IgD-negative memory B cell (primary cell): Measurements from ENCODE around the gene ASIC5. TPM values are rescaled to one million over a fixed set of nuclear protein-coding genes. Genes with fewer than 3 reads are reported as not detected.
"Not testable (repeated sequence)": the region's sequence is repeated elsewhere in the genome, so short reads cannot be mapped to it uniquely, and the experiment has no call there.

Experiments used
- H3K27ac Mint-ChIP-seq, 3 donors: one replicate each; pipeline ENCODE4 v1.8.0; 2020 to 2022; ENCODE audit warnings: mild to moderate bottlenecking in 3 of 3, mixed read lengths in 3 of 3, moderate library complexity in 1 of 3
- H3K27me3 Mint-ChIP-seq: one replicate; pipeline ENCODE4 v1.8.0; 2021; ENCODE audit warnings: mixed read lengths
- H3K36me3 Mint-ChIP-seq: one replicate; pipeline ENCODE4 v1.8.0; 2020; ENCODE audit warnings: mild to moderate bottlenecking, mixed read lengths
- H3K4me1 Mint-ChIP-seq, 3 donors: one replicate each; pipeline ENCODE4 v1.8.0; 2020 to 2022; ENCODE audit warnings: mixed read lengths in 3 of 3, mild to moderate bottlenecking in 1 of 3
- H3K4me3 Mint-ChIP-seq, 4 donors: one replicate each; pipeline ENCODE4 v1.8.0; 2020 to 2022; ENCODE audit warnings: mild to moderate bottlenecking in 4 of 4, mixed read lengths in 4 of 4, moderate library complexity in 3 of 4
- H3K9me3 Mint-ChIP-seq, 3 donors: one replicate each; pipeline ENCODE4 v1.8.0; 2020 to 2021; ENCODE audit warnings: mixed read lengths in 3 of 3, mild to moderate bottlenecking in 1 of 3
- polyA plus RNA-seq: library from polyadenylated mRNA; unstranded; fragments of 300-500 nt; fragmentation: Illumina TruSeq; gene quantifications from one replicate; pipeline ENCODE4 v1.2.3, GENCODE V29; 2021

Gene ASIC5
- polyA plus RNA-seq, 1 donor from 2014 or later, result not detected

GRCh38 chr4:155799794-155800123 is 66.3 kb downstream of the ASIC5 start:
- Mint-ChIP-seq H3K9me3 (no peaks in the 10 kb centered on the region), H3K4me1 (no peaks in the 10 kb centered on the region), H3K27ac (no peak overlapping the region), H3K36me3 (no peaks in the 10 kb centered on the region), H3K27me3 (no peaks in the 10 kb centered on the region), H3K4me3 (no peak overlapping the region)

DNA sequence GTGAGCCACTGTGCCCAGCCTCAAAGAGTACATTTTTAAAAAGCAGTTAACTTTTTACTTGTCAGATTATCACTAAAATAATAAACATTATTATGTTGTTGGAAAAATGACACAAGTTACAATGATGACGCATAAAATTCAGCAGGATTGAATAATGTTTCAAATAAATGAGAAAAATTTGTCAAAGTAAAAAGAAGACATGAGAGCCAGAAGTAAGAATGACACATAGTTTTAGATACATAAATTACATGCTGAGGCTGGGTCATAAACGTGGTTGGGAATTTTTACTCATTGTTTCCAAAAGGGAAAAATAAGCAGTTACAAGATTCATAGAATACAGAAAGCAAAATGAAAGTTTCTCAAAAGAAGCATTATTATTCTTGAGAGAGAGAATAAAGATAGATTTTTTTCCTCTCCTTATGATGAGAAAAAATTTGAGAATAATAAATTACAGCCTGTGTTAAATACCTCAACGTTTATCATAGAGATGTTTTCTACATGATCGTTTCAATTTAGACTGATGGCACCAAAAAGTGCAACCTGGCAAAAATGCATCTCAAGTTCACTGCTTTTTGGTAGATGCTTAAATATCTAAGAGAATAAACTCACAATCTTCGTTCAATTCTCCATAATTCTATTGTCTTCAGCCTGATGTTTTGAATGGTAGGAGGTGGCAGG is 66.8 kb downstream of the ASIC5 start:
- H3K27me3 Mint-ChIP-seq, result no peaks in the 10 kb centered on the region
- H3K4me3 Mint-ChIP-seq, result no peak overlapping the region
- H3K36me3 Mint-ChIP-seq, result no peaks in the 10 kb centered on the region
- no peaks in the 10 kb centered on the region for H3K4me1 Mint-ChIP-seq
- no peak overlapping the region for H3K27ac Mint-ChIP-seq
- no peaks in the 10 kb centered on the region for H3K9me3 Mint-ChIP-seq

GRCh38 chr4:155797581-155797980 is 68.5 kb downstream of the ASIC5 start:
- H3K4me1 Mint-ChIP-seq, H3K9me3 Mint-ChIP-seq, H3K4me3 Mint-ChIP-seq, H3K36me3 Mint-ChIP-seq, H3K27ac Mint-ChIP-seq, H3K27me3 Mint-ChIP-seq: not testable (repeated sequence)

- H3K9me3 Mint-ChIP-seq, result no peaks in the 10 kb centered on the region
- no peaks in the 10 kb centered on the region for H3K4me1 Mint-ChIP-seq
- no peaks in the 10 kb centered on the region for H3K36me3 Mint-ChIP-seq
- no peak overlapping the region for H3K27ac Mint-ChIP-seq
- H3K4me3 Mint-ChIP-seq, result no peak overlapping the region
- no peaks in the 10 kb centered on the region for H3K27me3 Mint-ChIP-seq
Observed at GRCh38 chr4:155795991-155796390, 70.1 kb downstream of the ASIC5 start.

DNA sequence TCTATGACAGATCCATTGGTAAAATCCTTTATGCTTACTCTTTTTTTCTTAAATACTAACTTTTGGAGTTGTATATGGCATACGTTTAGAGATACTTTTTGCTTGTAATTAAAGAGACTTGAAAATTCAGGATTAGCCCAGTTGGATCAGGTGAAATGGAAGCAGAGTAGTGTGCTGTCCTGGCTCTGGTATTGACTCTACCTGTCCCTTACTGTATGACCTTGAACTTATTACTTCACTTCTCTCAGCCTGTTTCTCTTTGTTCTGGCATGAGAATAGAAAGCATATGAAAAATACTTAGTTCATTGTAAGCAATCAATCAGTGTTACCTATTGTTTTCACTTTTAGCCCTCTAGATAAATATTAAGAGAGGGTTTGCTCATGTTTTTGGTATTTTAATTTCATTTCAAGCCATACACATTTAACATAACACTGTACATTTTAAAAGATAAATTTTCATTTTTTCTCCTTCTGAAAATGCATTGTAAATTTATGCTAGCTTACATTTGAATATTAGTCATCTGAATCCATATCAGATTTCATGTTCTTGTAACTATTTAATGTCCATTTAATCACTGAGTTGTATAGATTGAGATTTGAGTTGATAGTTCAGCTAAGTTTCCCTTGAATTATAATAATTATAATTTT is 71.4 kb downstream of the ASIC5 start:
- Mint-ChIP-seq H3K4me1 (no peaks in the 10 kb centered on the region), H3K9me3 (no peaks in the 10 kb centered on the region), H3K4me3 (no peak overlapping the region), H3K27ac (no peak overlapping the region), H3K36me3 (no peaks in the 10 kb centered on the region), H3K27me3 (peaks cover 1% of the 10 kb centered on the region)

DNA sequence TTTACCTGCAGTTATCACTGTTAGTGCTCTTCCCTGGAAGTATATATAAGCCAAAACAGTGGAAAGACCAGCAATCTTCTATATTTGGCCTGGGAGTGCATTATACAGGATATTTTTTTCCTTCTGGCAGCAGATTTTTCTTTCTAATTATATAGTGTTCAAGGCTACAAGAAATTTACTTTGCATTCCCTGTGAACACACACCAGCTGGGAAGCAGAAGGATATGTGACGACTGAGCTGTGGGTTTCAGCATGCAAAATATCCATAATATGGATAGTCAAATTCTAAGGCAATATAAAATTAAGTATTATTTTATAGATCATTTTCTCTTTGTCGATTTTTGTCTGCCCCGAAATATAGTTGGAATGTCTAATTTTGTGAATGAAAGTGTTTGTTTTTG is 76.1 kb downstream of the ASIC5 start:
- Mint-ChIP-seq H3K27me3 (peaks cover 1% of the 10 kb centered on the region), H3K9me3 (no peaks in the 10 kb centered on the region), H3K4me3 (no peak overlapping the region), H3K36me3 (no peaks in the 10 kb centered on the region), H3K27ac (no peak overlapping the region), H3K4me1 (no peaks in the 10 kb centered on the region)

DNA sequence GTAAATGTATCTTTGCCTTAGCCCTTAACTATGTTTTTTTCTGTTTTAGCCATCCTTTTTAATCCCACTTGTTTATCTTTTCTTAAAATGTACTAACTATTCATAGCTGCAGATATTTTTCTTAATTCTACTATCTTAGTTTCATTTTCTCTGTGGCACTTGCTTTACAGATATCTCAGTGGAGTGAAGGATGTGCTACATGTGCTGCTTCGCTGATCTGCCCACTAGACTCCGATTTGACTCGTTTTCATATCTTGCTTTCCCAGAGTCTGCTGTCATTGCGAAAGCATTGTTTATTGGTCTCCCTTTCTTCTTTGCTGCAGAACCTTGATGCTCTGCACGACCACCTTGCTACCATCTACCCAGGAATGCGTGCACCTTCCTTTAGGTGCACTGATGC is 76.7 kb downstream of the ASIC5 start:
- Mint-ChIP-seq H3K4me1 (no peaks in the 10 kb centered on the region), H3K27me3 (peaks cover 1% of the 10 kb centered on the region), H3K27ac (no peak overlapping the region), H3K4me3 (no peak overlapping the region), H3K36me3 (no peaks in the 10 kb centered on the region), H3K9me3 (no peaks in the 10 kb centered on the region)

DNA sequence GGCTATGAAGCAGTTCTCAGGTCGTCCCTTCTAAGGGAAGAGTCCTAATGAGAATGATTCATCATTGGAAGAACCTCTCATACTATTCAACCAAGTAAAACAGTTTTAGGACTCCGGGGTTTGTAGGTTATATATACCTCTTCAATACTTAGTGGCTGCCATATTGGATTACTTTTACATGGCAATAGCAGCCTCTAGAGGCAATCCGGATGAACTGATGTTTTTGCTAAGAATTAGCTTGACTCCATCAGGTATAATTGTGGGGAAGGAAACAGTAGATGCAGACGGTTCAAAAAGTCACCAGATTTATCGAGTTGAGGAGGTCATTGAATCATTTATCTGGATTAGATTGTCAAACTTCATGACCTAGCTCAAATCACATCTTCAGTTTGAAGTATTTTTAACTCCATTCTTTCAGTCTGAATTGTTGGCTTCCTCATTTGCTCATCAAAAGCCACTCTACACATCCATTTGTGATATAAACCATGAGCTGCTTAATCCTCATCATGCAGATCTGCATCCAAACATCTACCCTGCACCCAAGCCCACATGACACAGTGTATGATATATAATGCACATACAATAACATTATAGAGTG is 78.9 kb downstream of the ASIC5 start:
- H3K27me3 Mint-ChIP-seq, result peaks cover 1% of the 10 kb centered on the region
- no peak overlapping the region for H3K4me3 Mint-ChIP-seq
- no peak overlapping the region for H3K27ac Mint-ChIP-seq
- H3K9me3 Mint-ChIP-seq, result no peaks in the 10 kb centered on the region
- H3K4me1 Mint-ChIP-seq, result no peaks in the 10 kb centered on the region
- H3K36me3 Mint-ChIP-seq, result no peaks in the 10 kb centered on the region

DNA sequence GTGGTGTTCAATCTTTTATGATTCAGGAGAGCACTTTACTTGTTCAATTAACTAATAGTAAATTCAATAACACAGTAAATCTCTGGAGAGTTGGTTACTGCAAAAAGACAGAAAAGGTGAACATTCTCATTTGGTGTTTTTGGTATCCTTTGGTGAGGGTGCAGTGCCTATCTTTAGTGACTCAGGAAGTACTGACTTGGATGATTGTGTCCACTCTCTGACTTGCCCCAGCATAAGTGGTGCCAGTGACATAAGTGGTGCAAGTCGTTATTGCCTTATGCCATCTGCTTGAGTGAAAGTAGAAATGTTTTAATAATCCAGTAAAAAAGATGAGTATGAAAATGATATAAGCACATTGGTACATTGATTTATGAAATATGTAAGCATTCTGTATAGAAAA is 80.2 kb downstream of the ASIC5 start:
- Mint-ChIP-seq H3K9me3 (no peaks in the 10 kb centered on the region), H3K27me3 (peaks cover 1% of the 10 kb centered on the region), H3K27ac (no peak overlapping the region), H3K4me1 (no peaks in the 10 kb centered on the region), H3K36me3 (no peaks in the 10 kb centered on the region), H3K4me3 (no peak overlapping the region)

DNA sequence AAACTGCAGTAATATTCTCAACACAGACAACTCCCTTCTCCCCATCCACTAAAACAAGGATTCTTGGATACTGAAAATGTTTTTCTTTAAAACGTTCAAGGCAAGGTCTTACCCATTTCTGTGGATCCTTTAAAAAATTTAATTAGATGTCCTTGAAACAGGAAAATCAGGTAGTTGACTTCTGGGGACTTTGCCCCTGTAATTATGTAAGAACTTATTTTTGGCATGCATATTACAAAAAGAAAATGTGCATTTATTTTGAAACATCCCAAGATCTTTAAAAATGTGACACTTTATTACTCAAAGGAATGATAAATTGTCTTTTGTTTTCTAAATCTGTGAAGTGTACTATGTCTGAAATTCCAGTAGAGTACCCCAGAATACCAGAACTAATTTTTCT is 81.4 kb downstream of the ASIC5 start:
- Mint-ChIP-seq H3K4me1 (no peaks in the 10 kb centered on the region), H3K4me3 (no peak overlapping the region), H3K36me3 (no peaks in the 10 kb centered on the region), H3K27ac (no peak overlapping the region), H3K9me3 (no peaks in the 10 kb centered on the region), H3K27me3 (no peaks in the 10 kb centered on the region)

DNA sequence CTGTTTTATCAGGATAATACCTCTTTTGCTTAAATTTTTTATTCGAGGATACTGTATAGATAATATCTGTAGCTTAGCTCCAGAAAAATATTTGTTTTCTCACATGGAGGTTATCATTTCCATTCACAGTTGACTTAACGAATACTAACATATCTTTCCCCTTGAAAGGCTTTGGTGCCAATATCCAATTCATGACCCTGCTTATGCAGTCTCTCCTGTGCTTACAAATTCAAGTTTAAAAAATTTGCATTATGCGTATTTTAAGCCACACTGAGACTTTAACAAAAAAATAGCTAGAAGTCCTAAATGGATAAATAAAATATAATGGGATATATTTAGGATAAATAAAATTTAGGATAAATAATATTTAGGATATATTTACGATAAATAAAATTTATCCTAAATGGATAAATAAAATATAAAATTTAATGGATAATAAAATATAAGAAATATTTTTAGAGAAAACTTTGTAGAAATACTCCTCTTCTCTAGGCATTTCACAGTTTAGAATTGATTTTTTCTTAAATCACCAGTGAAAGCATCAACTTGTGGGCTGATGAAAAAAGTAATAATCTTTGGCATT is 84.7 kb downstream of the ASIC5 start:
- Mint-ChIP-seq H3K27ac (no peak overlapping the region), H3K4me3 (no peak overlapping the region), H3K4me1 (no peaks in the 10 kb centered on the region), H3K9me3 (no peaks in the 10 kb centered on the region), H3K36me3 (no peaks in the 10 kb centered on the region), H3K27me3 (no peaks in the 10 kb centered on the region)

DNA sequence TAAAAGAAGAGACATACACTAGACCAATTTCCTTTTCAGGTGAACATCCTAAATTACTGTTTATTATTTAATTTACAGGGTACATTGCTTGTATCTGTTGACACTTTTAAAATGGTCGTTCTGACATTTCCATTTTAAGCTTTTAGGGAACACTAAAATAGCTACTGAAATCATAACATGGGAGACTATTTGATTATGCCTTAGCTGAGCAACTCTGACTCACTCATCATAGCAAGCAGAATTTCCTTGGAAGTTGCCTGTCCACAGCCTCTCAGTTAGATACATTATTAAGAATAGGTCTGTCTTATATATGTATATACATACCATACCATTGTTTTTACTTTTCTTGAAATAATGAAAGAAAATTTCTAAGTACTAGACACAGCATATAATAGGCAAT is 85.3 kb downstream of the ASIC5 start:
- Mint-ChIP-seq H3K27me3 (no peaks in the 10 kb centered on the region), H3K9me3 (no peaks in the 10 kb centered on the region), H3K4me1 (no peaks in the 10 kb centered on the region), H3K27ac (no peak overlapping the region), H3K36me3 (no peaks in the 10 kb centered on the region), H3K4me3 (no peak overlapping the region)

Other genes with a start within 250 kb of the ASIC5 start
- not detected for gene GUCY1A1, start 199.4 kb downstream of the ASIC5 start, polyA plus RNA-seq
- 0.31 TPM for gene GUCY1B1, start 107.3 kb downstream of the ASIC5 start, polyA plus RNA-seq
- gene TDO2, start 37.4 kb upstream of the ASIC5 start, polyA plus RNA-seq, result not detected
- 32.6 TPM for gene CTSO, start 87.6 kb upstream of the ASIC5 start, polyA plus RNA-seq